Left ventricle myocardium inferior (tissue), 1 donor: Measurements from ENCODE around the gene HIRIP3. TPM values are rescaled to one million over a fixed set of nuclear protein-coding genes. Genes with fewer than 3 reads are reported as not detected.
A peak's percentile ranks its signal among the peaks of the same experiment; 100 is the strongest.
"Not testable (repeated sequence)": the region's sequence is repeated elsewhere in the genome, so short reads cannot be mapped to it uniquely, and the experiment has no call there.

ENCODE experiments used
- DNase-seq: peaks from one replicate; pipeline ENCODE4 v3.0.0-alpha.2; 2020
- H3K27ac ChIP-seq: fragments of 200-600 bp; replicated peaks from 2 replicates; pipeline ENCODE4 v1.8.0; 2021
- H3K27me3 ChIP-seq: fragments of 200-600 bp; 2 replicates; pipeline ENCODE4 v1.8.0; 2021; ENCODE audit warnings: low read depth
- H3K36me3 ChIP-seq: fragments of 200-600 bp; 2 replicates; pipeline ENCODE4 v1.8.0; 2021
- H3K4me1 ChIP-seq: fragments of 200-600 bp; 2 replicates; pipeline ENCODE4 v1.8.0; 2021
- H3K4me3 ChIP-seq: fragments of 200-600 bp; 2 replicates; pipeline ENCODE4 v1.8.0; 2021; ENCODE audit warnings: mild to moderate bottlenecking, moderate library complexity
- H3K9me3 ChIP-seq: fragments of 200-600 bp; replicated peaks from 2 replicates; pipeline ENCODE4 v1.8.0; 2021
- intact Hi-C: fragments of 100-400 bp; cut with micrococcal nuclease; formaldehyde crosslinking; loops from one replicate; pipeline ENCODE4 v1.11.0; 2022
- long read RNA-seq: library from polyadenylated mRNA; unstranded; transcript quantifications from one replicate; pipeline ENCODE4 v2.0.0, GENCODE V29; 2021
- total RNA-seq: library from RNA; stranded (reverse); fragmentation: NEBNext Ultra II Directional; extraction: Animal tissue kit (Norgen Biotek cat#: 25700); gene quantifications from one replicate; pipeline ENCODE4 v1.2.1, GENCODE V29; 2021
- TF ChIP-seq, protein P1 (sequence below): fragments of 200-600 bp; IDR thresholded peaks from 2 replicates; pipeline ENCODE4 v1.8.0; 2021; ENCODE audit warnings: antibody characterized with exemption, mild to moderate bottlenecking, borderline replicate concordance
- donor health status: DM: no; HTN: yes; CAD: no; lungs with severe emphysema.

The HIRIP3 gene
- 18.8 TPM for total RNA-seq
- long read RNA-seq, transcript HIRIP3-201 (7 exons, 3,388 nt), result major isoform, 53 of 72 reads
- long read RNA-seq, transcript HIRIP3-204 (6 exons, 988 nt), result minor isoform, 7 of 72 reads
- long read RNA-seq, partial matches to known transcripts, result 5 of 72 reads
- long read RNA-seq, other reads (novel, unspliced or antisense), result 7 of 72 reads

- DNase-seq, result peak; percentile 88
- intact Hi-C loops, result no loop called here
- H3K9me3 ChIP-seq, result no peaks in the 10 kb centered on the region
- peak within 1 kb of the TSS; percentile 99 for H3K27ac ChIP-seq
- peaks cover 53% of the 10 kb centered on the region for H3K4me1 ChIP-seq
- peak within 1 kb of the TSS; percentile 98 for H3K4me3 ChIP-seq
- H3K27me3 ChIP-seq, result no peaks in the 10 kb centered on the region
- peaks cover 53% of the 10 kb centered on the region for H3K36me3 ChIP-seq
- TF ChIP-seq, protein P1, sequence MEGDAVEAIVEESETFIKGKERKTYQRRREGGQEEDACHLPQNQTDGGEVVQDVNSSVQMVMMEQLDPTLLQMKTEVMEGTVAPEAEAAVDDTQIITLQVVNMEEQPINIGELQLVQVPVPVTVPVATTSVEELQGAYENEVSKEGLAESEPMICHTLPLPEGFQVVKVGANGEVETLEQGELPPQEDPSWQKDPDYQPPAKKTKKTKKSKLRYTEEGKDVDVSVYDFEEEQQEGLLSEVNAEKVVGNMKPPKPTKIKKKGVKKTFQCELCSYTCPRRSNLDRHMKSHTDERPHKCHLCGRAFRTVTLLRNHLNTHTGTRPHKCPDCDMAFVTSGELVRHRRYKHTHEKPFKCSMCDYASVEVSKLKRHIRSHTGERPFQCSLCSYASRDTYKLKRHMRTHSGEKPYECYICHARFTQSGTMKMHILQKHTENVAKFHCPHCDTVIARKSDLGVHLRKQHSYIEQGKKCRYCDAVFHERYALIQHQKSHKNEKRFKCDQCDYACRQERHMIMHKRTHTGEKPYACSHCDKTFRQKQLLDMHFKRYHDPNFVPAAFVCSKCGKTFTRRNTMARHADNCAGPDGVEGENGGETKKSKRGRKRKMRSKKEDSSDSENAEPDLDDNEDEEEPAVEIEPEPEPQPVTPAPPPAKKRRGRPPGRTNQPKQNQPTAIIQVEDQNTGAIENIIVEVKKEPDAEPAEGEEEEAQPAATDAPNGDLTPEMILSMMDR, result no peak
Measured at GRCh38 chr16:29995324-29995910, at the start of gene HIRIP3. HIRIP3 (minus strand) TSS chr16:29995617; CDS start chr16:29995605, 12 bp downstream.

DNA sequence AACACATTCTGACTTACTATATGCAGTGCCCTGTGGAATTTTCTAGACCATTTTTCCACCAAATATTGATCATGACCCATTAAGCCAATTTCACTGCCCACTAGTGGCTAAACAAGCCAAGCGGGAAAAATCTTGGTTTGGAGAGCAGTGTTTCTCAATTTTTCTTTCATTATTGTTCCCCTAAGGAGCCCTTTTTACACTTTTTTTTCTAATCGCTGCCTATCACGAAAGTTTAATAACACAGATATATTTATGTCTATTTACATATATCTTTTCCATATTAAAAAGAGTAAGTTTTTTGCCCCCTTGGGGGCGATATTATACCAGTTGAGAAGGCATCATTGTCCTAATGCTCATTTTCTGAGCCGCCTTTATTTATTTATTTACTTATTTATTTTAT, 46.4 kb upstream of the HIRIP3 start:
- Histone ChIP-seq H3K27ac (no peak overlapping the region), H3K4me1 (no peaks in the 10 kb centered on the region), H3K4me3 (no peak overlapping the region), H3K27me3 (peaks cover under 1% of the 10 kb centered on the region), H3K36me3 (no peaks in the 10 kb centered on the region), H3K9me3 (no peaks in the 10 kb centered on the region)
- DNase-seq, result no peak
- intact Hi-C loops, result no loop called here
- TF ChIP-seq, protein P1, result peak; percentile 60

GRCh38 chr16:30040690-30041089, 45.3 kb upstream of the HIRIP3 start:
- H3K4me1 ChIP-seq, H3K9me3 ChIP-seq, DNase-seq, H3K4me3 ChIP-seq, H3K36me3 ChIP-seq, intact Hi-C loops, H3K27ac ChIP-seq: not testable (repeated sequence)
- H3K27me3 ChIP-seq, result peaks cover 12% of the 10 kb centered on the region

DNA sequence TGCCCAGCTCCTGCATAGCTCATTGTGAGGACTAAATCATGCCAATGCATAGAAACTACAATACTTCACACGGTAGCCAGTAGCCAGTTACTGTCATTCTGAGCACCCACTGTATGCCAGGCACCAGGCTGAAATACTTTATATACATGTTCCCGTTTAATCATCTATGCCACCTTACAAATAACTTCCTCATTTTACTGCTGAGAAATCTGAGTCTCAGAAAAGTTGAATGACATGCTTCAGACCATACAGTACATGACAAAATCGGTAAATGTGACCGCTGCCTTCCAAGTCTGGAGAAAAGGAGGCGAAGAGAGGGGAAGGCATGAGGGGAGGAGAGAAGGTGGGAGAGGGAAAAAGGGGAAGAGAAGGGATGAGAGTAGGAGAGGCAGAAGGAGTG, 44.8 kb upstream of the HIRIP3 start:
- intact Hi-C loops, result no loop called here
- Histone ChIP-seq H3K27me3 (peaks cover 17% of the 10 kb centered on the region), H3K9me3 (no peaks in the 10 kb centered on the region), H3K36me3 (no peaks in the 10 kb centered on the region), H3K4me1 (no peaks in the 10 kb centered on the region), H3K27ac (no peak overlapping the region), H3K4me3 (no peak overlapping the region)
- DNase-seq, result no peak
- TF ChIP-seq, protein P1, result no peak

DNA sequence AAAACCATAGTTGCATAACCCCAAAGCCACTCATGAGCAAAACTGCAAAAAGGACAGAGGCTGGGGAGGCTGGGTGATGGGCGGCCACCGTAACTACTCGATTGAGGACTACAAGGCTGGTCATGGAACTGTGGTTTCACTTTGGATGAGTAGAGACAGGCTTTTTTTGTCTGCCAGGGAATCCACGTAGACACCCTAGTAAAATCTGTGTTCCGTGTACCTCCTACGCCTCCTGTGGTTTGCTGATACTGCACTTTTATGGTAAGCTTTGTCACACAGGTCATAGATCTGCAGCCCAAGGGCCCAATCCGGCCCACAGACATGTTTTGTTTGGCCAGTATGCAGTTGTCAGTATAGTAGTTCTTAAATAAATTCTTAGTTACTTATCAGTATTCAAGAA, 37.9 kb upstream of the HIRIP3 start:
- H3K27me3 ChIP-seq, result peaks cover 86% of the 10 kb centered on the region
- intact Hi-C loops, result no loop called here
- H3K4me1 ChIP-seq, result peaks cover 9% of the 10 kb centered on the region

More for the DNA sequence above, 37.9 kb upstream of the HIRIP3 start:
- no peak overlapping the region for H3K4me3 ChIP-seq
- no peak for DNase-seq
- no peaks in the 10 kb centered on the region for H3K36me3 ChIP-seq
- TF ChIP-seq, protein P1, result no peak
- H3K27ac ChIP-seq, result no peak overlapping the region
- no peaks in the 10 kb centered on the region for H3K9me3 ChIP-seq
